Measurements from ENCODE around the gene PHC2. TPM values are rescaled to one million over a fixed set of nuclear protein-coding genes. Genes with fewer than 3 reads are reported as not detected.

The PHC2 gene
- total RNA-seq, 1 experiment from 2014 or later: 176 TPM

GRCh38 chr1:33289858-33290154, 141.1 kb downstream of the PHC2 start (continued):
- TF ChIP-seq CBX3 (IDR thresholded peaks at IDR 0.05; ENCODE audit: low read depth): no peak
- no peak for TF ChIP-seq POLR2AphosphoS5 (IDR thresholded peaks at IDR 0.05; ENCODE audit: low read depth, low read length)
- no peak for TF ChIP-seq CEBPB (IDR thresholded peaks at IDR 0.05; ENCODE audit: low read depth)
- TF ChIP-seq EZH2phosphoT487 (IDR thresholded peaks at IDR 0.05; ENCODE audit: borderline replicate concordance): no peak
- TF ChIP-seq ZBTB33 (IDR thresholded peaks at IDR 0.05; ENCODE audit: extremely low read depth, insufficient replicate concordance, low read length): no peak
- TF ChIP-seq CTCF (IDR thresholded peaks at IDR 0.05 in 2 of 3, conservative IDR thresholded peaks at IDR 0.05 in 1 of 3; ENCODE audit: borderline replicate concordance in 1 of 3, insufficient read depth in 1 of 3, low read depth in 2 of 3, low read length in 2 of 3): no peak
- TF ChIP-seq ZFX (IDR thresholded peaks at IDR 0.05): no peak
- TF ChIP-seq RAD21 (IDR thresholded peaks at IDR 0.05; ENCODE audit: low read depth): no peak

GRCh38 chr1:33288976-33289857, 141.7 kb downstream of the PHC2 start:
- POLR2A ChIA-PET: no interaction called here
- TF ChIP-seq SP1 (IDR thresholded peaks at IDR 0.05; ENCODE audit: low read depth): no peak
- TF ChIP-seq ELF1 (IDR thresholded peaks at IDR 0.05; ENCODE audit: borderline replicate concordance, low read depth): no peak
- no peak for TF ChIP-seq CEBPB (IDR thresholded peaks at IDR 0.05; ENCODE audit: low read depth)
- no peak for TF ChIP-seq CTCF (IDR thresholded peaks at IDR 0.05 in 2 of 3, conservative IDR thresholded peaks at IDR 0.05 in 1 of 3; ENCODE audit: borderline replicate concordance in 1 of 3, insufficient read depth in 1 of 3, low read depth in 2 of 3, low read length in 2 of 3)
- no peak for TF ChIP-seq EZH2phosphoT487 (IDR thresholded peaks at IDR 0.05; ENCODE audit: borderline replicate concordance)
- no peak for TF ChIP-seq ZNF274 (IDR thresholded peaks at IDR 0.05; ENCODE audit: low read depth, low read length)
- no peak for TF ChIP-seq SIN3A (IDR thresholded peaks at IDR 0.05; ENCODE audit: low read depth)
- no peak for TF ChIP-seq CBX3 (IDR thresholded peaks at IDR 0.05; ENCODE audit: low read depth)
- no peak for TF ChIP-seq EZH2 (IDR thresholded peaks at IDR 0.05)
- no peak for TF ChIP-seq FOSL1 (IDR thresholded peaks at IDR 0.05; ENCODE audit: low read depth)
- no peak for TF ChIP-seq RAD21 (IDR thresholded peaks at IDR 0.05; ENCODE audit: low read depth)
- no peak for TF ChIP-seq ATF3 (IDR thresholded peaks at IDR 0.05)
- Histone ChIP-seq H3K9me3 (ENCODE audit: control insufficient read depth in 1 of 2, insufficient read depth in 1 of 2, low read depth in 1 of 2, low read length in 2 of 2) (no peaks in the 10 kb centered on the region), H4K20me1 (ENCODE audit: insufficient read depth) (no peaks in the 10 kb centered on the region), H3K79me2 (ENCODE audit: insufficient read depth, low read length) (no peaks in the 10 kb centered on the region), H3K9me2 (ENCODE audit: insufficient read depth) (no peaks in the 10 kb centered on the region), H3K4me3 (replicated peaks in 1 of 2; ENCODE audit: low read depth in 1 of 2, low read length in 2 of 2) (no peak overlapping the region), H3K27ac (ENCODE audit: low read depth, low read length) (no peak overlapping the region), H3K27me3 (ENCODE audit: insufficient read depth, low read length) (no peaks in the 10 kb centered on the region), H2AFZ (ENCODE audit: low read depth, low read length, poor library complexity, severe bottlenecking) (no peak overlapping the region), H3K4me2 (ENCODE audit: low read length) (no peak overlapping the region), H3K4me1 (ENCODE audit: control insufficient read depth in 1 of 2, insufficient read depth in 2 of 2, low read length in 2 of 2) (no peaks in the 10 kb centered on the region), H3K9ac (ENCODE audit: low read length) (no peak overlapping the region), H3K36me3 (ENCODE audit: control insufficient read depth in 1 of 2, insufficient read depth in 2 of 2, low read length in 2 of 2) (no peaks in the 10 kb centered on the region)
- intact Hi-C loops (cut with micrococcal nuclease): no loop called here
- no TSS peak for BruUV-seq (replicated peaks)
- ATAC-seq: no peak
- RAD21 ChIA-PET (ENCODE audit: low non-redundant PET in 1 of 2, low total read pairs in 2 of 2, uncharacterized antibody in 2 of 2, unreplicated experiment in 2 of 2): no interaction called here
- no peak for DNase-seq (ENCODE audit: low read depth, low spot score)
- CTCF ChIA-PET: no interaction called here

Data from HCT116 (cell line).